Measurements from ENCODE around the gene LRRC61. TPM values are rescaled to one million over a fixed set of nuclear protein-coding genes. Genes with fewer than 3 reads are reported as not detected.

LRRC61 gene
- polyA plus RNA-seq, 1 donor (not counting 4 experiments of a cell fraction or from before 2014, with no cell fraction given), result 1.0 TPM

GRCh38 chr7:150308575-150308974, 14.6 kb upstream of the LRRC61 start:
- H3K4me2 ChIP-seq (ENCODE audit: control insufficient read depth, extremely low read depth, insufficient read depth, low read depth, low read length), result no peak overlapping the region

GRCh38 chr7:150311146-150311545, 12.0 kb upstream of the LRRC61 start:
- Histone ChIP-seq H3K4me3 (ENCODE audit: control insufficient read depth in 2 of 3, extremely low read depth in 1 of 3, insufficient read depth in 2 of 3, low read depth in 1 of 3, low read length in 3 of 3) (no peak overlapping the region), H3K27ac (ENCODE audit: control insufficient read depth, insufficient read depth, low read length) (no peak overlapping the region), H3K9me1 (ENCODE audit: control insufficient read depth, extremely low read depth, insufficient read depth, low read length) (no peaks in the 10 kb centered on the region), H2AFZ (ENCODE audit: control insufficient read depth, low read length) (no peak overlapping the region), H3K9ac (ENCODE audit: control insufficient read depth, extremely low read depth, insufficient read depth, low read length) (no peak overlapping the region), H3K79me2 (ENCODE audit: control insufficient read depth, insufficient read depth, low read length) (no peaks in the 10 kb centered on the region), H4K20me1 (ENCODE audit: control insufficient read depth, extremely low read depth, insufficient read depth, low read length) (no peaks in the 10 kb centered on the region), H3K36me3 (ENCODE audit: control insufficient read depth in 2 of 2, extremely low read depth in 1 of 2, insufficient read depth in 2 of 2, low read length in 2 of 2) (no peaks in the 10 kb centered on the region), H3K27me3 (ENCODE audit: control insufficient read depth, extremely low read depth, insufficient read depth, low read length) (no peaks in the 10 kb centered on the region), H3K4me1 (ENCODE audit: control insufficient read depth, extremely low read depth, insufficient read depth, low read length) (no peaks in the 10 kb centered on the region), H3K9me3 (ENCODE audit: control insufficient read depth, low read depth, low read length) (no peaks in the 10 kb centered on the region), H3K4me2 (ENCODE audit: control insufficient read depth, extremely low read depth, insufficient read depth, low read depth, low read length) (no peak overlapping the region)
- dilution Hi-C loops (cut with MboI; ENCODE audit: extremely low pct_ligation_motif_present, low sequenced_read_pairs), result no loop called here
- TF ChIP-seq EZH2 (IDR thresholded peaks at IDR 0.05; ENCODE audit: low read length), result no peak
- no peak for TF ChIP-seq CTCF (optimal IDR thresholded peaks at IDR 0.05 in 1 of 3, IDR thresholded peaks at IDR 0.05 in 1 of 3, conservative IDR thresholded peaks at IDR 0.05 in 1 of 3; ENCODE audit: extremely low read depth in 1 of 3, insufficient read depth in 2 of 3, low read length in 3 of 3)
- no peak for DNase-seq (ENCODE audit: low read depth, low spot score)
- FAIRE-seq, result no peak

More at GRCh38 chr7:150308575-150308974, 14.6 kb upstream of the LRRC61 start:
- Histone ChIP-seq H4K20me1 (ENCODE audit: control insufficient read depth, extremely low read depth, insufficient read depth, low read length) (no peaks in the 10 kb centered on the region), H2AFZ (ENCODE audit: control insufficient read depth, low read length) (no peak overlapping the region), H3K4me3 (ENCODE audit: control insufficient read depth in 2 of 3, extremely low read depth in 1 of 3, insufficient read depth in 2 of 3, low read depth in 1 of 3, low read length in 3 of 3) (no peak overlapping the region), H3K27me3 (ENCODE audit: control insufficient read depth, extremely low read depth, insufficient read depth, low read length) (no peaks in the 10 kb centered on the region), H3K4me1 (ENCODE audit: control insufficient read depth, extremely low read depth, insufficient read depth, low read length) (no peaks in the 10 kb centered on the region), H3K79me2 (ENCODE audit: control insufficient read depth, insufficient read depth, low read length) (no peaks in the 10 kb centered on the region), H3K27ac (ENCODE audit: control insufficient read depth, insufficient read depth, low read length) (no peak overlapping the region), H3K9me1 (ENCODE audit: control insufficient read depth, extremely low read depth, insufficient read depth, low read length) (no peaks in the 10 kb centered on the region), H3K9ac (ENCODE audit: control insufficient read depth, extremely low read depth, insufficient read depth, low read length) (no peak overlapping the region), H3K9me3 (ENCODE audit: control insufficient read depth, low read depth, low read length) (no peaks in the 10 kb centered on the region), H3K36me3 (ENCODE audit: control insufficient read depth in 2 of 2, extremely low read depth in 1 of 2, insufficient read depth in 2 of 2, low read length in 2 of 2) (no peaks in the 10 kb centered on the region)
- dilution Hi-C loops (cut with MboI; ENCODE audit: extremely low pct_ligation_motif_present, low sequenced_read_pairs), result no loop called here
- DNase-seq (ENCODE audit: low read depth, low spot score) (no peak), FAIRE-seq (no peak)
- TF ChIP-seq CTCF (optimal IDR thresholded peaks at IDR 0.05 in 1 of 3, IDR thresholded peaks at IDR 0.05 in 1 of 3, conservative IDR thresholded peaks at IDR 0.05 in 1 of 3; ENCODE audit: extremely low read depth in 1 of 3, insufficient read depth in 2 of 3, low read length in 3 of 3), result no peak
- no peak for TF ChIP-seq EZH2 (IDR thresholded peaks at IDR 0.05; ENCODE audit: low read length)
